SW 1271 (cell line): ENCODE data around the gene TRAM2.

Experiments
- DNase-seq, 2 experiments: peaks; one replicate each; lab custom pipeline; 2025; lab: John Stamatoyannopoulos, UW

TRAM2 gene

DNA sequence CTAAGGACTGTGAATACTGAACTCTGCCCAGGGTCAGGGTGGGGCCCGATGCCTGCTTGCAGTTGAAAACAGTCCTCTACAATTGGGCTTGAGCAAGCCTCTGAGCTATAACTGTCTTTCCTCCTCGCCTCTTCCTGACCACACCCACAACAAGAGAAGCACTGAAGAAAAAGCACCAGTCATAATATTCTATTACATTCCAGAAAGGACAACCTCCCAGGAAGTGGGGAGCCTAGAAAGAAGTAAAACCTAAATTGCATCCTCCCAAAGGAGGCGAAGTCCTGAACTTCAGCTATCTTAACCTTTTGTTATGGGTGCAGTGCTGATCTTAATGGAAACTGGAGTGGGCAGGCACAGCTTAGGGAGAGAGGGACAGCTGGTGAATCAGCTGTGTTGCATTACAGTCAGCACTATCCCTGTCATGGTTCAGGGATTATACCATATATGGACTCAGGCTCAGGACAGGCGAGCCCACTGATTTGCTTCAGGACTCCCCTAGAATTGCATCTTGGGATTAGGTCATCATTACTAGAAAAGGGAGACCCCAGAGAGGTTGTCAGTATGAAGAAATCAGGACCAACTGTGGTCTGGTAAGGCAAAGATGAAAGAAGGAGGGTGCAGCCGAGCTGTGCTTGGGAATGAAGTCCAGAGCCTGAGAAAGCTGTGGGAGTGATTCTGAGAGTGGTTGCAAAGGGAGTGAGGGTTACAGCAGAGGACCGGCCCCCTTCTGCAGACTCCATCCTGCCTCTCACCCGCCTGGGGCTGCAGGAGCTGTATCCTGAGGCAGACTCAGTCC lies 18.3 kb upstream of the TRAM2 start:
- peak in 1 of 2 experiments; percentile 34 for DNase-seq

DNA sequence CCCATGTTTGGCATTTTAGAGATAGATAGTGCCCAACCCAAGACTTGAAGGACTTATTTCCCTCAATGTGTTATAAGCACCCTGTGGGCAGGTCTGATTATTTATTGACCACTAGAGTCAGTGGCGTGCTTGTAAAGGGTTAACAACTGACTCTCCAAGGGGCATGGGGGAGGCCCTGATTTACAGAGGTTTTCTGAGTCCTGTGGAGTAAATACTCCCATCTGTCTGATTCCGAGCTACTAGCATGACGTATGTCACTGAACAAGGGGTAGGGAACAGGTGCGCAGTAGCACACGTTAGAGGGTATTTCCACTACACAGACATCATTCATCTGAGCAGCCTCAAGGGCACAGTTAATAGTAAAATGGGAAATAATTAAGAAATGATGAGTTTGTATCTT lies 17.4 kb upstream of the TRAM2 start:
- DNase-seq: no peak

DNA sequence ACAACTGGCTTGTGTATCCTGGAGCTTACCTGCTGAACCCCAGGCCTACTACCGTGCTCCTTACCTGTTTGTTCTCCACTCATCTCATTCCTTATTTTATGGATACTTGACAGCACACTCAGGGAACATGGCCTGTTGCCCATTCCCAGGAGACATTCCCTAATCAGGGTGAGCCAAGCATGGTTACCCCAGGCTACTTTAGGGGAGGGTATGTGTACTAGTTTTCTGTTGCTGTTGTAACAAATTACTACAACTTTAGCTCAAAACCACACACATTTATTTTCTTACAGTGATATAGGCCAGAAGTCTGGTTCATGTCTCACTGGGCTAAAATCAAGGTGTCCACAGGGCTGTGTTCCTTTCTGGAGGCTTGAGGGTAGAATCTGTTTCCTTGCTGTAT lies 15.0 kb upstream of the TRAM2 start:
- no peak for DNase-seq

DNA sequence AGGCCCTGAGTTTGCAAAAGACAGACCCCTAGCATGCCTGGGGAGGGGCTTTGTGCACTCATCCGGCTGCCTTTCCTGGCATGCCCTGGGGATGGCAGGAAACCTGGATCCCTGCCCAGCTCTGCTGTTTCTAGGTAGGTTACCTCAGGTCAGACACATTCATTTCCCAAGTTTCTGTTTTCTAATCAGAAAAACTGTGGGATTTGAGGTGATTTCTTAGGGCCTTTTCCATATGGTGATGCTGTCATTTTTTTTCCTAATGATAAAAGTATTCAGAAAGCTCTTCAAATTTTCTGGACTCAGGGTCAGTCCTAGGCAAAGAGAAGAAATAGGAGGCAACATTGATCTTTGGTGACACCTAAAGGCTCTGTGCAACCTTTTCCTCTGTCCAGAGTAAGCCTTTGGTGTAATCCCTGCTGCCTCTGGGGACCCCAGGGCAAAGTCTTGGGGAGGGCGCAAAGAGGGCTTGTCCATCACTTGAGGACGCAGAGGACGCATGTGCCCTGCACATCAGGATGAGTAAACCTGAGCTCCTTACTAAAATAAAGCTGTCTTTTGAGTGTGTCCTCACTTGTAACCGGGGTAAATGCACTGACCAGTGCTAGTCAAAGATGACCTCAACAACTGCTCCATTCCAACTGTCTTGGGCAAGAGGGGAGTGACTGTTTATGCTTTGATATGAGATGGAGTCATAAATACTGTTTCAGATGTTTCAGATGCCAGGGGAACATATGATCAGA lies 13.5 kb upstream of the TRAM2 start:
- peak in 1 of 2 experiments; percentile 35 for DNase-seq

DNA sequence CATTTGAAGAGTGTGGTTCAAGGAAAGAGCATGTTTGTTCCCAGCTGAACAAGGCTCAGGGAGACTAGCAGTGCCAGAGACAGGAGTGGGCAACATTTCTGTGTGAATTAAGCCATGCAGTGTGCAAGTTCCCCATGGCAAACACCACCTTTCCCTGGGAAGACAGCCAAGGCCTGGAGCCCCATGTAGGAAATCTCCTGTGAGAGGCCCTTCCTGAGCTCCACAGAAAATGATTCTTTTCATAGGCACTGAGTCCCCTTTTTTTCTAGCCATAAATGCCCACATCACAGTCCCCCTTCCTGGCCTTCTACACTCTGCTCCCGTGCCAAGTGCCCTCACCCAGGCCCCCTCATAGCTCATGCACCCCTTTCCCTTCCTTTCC lies 11.8 kb upstream of the TRAM2 start:
- DNase-seq: no peak

DNA sequence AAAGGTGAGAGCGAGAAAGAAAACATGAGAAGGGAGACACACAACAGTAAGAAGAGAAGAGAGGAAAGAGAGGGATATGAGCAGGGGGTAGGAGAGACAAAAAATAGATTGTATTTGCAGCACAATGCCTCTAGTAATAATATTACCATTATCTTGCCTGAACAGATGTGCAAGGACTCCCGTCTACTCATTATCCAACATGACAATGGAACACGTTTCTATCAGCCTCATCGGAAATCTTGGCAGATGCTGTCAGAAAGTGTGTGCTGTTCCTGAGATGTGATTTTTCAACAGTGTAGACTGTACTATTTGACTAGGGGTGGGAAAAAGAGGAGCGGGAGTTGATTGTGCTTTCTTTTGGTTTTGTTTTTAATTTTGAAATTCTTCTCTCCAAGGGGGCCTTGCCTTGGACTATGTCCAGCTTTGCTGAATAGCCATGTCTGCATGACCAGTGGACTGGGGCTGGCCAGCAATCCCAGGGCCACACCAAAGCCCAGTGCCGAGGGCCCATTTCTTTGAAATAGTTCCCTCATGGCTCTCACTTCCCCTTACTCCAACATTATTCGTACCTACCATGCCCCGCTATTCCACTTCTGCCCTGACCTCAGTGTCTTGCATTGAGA lies 11.3 kb upstream of the TRAM2 start:
- no peak for DNase-seq

DNA sequence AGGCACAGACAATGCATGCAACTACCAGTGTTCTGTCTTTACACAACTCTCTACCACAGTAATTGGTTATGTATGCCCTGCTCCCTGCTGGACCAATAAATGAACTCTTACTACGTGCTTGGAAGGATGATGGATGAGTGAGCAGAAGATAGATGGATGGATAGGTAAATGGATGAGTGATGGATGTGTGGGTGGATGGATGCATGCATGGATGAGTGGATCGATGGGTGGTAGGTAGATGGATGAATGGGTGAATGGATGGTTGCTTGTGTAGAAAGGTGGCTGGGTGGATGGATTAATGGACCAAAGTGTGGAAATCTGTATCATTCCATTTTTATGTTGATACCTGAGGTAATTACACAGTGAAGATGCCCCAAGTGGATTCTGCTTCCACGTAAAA lies 10.1 kb upstream of the TRAM2 start:
- DNase-seq: no peak

DNA sequence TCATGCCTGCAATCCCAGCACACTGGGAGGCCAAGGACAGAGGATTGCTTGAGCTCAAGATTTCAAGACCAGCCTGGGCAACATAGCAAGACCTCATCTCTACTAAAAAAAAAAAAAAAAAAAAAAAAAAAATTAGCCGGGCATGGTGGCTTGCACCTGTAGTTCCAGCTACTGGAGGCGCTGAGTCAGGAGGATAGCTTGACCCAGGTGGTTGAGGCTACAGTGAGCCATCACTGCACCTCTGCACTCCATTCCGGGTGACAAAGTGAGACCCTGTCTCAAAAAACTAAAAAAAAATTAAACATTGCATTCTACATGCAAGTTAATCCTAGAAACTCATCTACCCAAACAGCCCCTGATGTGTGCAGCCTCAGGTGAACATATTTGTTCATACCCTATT lies 7.3 kb upstream of the TRAM2 start:
- no peak for DNase-seq

DNA sequence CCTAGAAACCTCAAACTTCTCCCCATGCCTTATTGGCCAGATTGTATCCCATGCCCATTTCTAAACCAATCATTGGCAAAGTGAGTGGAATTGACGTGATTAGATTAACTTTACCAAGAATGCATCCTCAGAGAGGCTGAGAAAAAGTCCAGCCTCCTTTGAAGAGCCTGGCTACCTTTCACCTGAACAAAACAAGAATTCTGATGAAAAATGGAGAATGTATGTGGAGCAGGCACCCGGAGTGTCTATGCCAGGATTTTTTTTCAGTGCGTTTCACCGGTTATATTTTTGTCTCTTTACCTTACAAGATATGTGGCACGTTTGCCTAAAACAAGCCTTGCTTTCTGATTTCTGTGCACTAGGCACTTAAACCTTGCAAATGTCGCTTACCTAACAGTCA lies 6.1 kb upstream of the TRAM2 start:
- DNase-seq: no peak

DNA sequence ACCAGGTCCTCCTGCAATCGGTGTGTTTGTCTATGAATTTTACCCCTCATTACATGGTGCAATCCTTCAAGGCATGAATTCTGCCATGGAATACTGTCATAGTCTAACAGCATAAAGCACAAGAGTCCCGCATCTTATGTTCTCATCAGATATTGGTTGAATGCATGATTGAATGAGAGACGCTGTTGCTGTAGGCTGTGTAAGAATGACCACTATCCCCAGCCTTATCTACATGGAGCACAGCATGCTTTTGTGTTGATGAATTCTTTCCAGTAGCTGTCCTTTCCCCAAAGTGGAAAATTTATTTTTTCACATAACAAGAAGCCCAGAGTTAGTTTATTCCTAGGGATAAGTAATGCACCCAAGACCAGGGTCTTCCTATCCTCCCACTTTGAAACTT lies 5.6 kb upstream of the TRAM2 start:
- no peak for DNase-seq

DNA sequence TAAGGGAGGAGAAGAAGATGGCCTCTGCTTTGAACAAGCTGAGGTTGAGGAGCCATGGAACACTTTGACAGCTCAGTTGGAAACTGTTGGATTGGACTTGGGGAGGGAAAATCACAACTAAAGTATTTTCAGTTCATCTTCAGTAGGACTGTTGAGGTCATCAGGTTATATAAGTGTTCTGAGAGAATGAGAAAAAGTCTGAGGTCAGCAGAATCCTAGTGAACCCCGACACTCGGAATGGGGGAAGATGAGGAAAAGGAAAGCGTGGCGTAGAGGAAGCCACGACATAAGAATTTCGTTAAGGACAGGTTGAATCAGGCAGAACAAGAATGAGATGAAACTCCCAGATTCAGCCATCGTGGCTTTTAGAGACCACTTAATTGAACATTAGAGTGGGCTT lies 4.0 kb upstream of the TRAM2 start:
- DNase-seq: no peak

DNA sequence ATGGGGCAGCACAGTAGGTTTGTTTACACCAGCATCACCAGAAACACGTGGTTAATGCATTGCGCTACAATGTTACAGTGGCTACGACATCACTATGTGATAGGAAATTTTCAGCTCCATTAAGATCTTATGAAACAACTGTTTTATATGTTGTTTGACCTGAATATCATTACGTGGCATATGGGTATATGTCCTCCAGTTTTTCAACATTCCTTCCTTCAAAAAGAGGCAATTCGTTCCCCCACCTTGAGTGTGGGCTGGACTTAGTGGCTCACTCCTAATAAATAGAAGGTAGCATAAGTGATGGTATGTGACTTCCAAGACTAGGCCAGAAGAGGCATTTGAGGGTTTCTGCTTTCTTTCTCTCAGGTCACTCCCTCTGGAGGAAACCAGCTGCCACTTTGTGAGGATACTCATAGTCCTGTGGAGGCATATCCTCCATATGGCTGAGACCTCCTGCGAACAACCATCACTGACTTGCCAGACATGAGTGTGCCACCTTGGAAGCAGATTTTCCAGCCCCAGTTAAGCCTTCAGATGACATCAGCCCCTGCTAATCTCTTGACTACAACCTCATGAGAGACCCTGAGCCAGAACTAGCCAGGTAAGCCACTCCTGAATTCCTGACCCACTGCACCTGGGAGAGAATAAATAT lies 2.3 kb upstream of the TRAM2 start:
- DNase-seq: peak in 1 of 2 experiments; percentile 16

DNA sequence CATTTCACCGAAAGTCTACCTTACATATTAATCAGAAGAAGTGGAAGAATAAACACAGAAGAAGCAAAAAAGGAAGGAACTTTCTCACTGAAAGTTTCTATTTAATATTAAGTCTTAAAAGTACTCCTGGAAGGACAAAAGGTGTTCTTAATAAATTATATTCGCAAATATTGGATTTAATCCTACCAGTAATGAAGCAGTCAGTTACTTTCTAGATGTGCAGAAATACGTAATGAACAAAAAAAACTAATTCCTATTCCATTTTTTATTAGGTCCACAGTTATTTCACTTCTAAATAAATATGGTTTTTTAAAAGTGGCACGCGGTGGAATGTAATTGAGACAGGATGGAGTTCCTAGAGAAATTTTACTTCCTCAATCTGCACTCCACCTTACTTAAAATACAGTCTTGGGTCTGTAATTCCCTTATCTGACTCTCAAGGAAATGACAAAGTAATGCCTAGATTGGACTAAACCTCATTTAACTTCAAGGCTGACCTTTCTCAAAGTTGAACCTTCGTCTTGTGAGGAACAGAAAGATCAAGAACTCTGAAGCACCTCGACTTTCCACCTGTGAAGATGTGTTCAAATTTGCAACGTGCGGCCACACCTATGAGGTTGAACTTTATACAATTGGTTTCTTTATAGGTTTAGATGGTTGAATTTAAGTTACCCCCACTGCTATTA lies 1.1 kb upstream of the TRAM2 start:
- no peak for DNase-seq

DNA sequence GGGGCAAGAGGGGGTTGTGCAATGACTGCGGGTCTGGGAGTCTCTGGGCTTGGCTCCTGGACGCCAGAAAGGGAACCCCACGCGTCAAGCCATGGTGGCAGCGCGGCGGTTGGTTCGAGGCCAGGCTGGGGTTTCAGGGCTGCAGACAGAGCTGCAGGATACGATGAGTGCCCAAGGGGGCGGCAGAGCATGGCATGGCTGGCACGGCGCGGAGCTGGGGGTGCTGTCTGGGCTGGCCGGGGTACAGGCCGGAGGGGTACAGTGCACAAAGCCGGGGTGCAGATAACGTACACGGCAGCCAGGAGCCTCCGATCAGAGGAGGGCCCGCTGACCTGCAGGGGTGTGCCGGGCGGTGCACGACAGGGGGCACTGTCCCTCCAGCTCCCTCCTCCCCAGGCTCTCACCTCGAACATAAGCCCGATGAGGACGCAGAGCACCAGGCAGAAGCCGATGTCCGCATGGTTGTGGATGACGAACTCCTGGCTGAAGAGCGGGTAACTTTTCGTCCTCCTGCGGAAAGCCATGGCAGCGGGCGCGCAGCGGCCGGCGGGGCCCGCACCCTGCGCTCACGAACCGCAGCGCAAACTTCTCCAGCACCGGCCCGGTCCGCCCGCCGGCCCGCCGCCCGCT lies 353 bp downstream of the TRAM2 start:
- DNase-seq: peak; percentile 65 to 79

DNA sequence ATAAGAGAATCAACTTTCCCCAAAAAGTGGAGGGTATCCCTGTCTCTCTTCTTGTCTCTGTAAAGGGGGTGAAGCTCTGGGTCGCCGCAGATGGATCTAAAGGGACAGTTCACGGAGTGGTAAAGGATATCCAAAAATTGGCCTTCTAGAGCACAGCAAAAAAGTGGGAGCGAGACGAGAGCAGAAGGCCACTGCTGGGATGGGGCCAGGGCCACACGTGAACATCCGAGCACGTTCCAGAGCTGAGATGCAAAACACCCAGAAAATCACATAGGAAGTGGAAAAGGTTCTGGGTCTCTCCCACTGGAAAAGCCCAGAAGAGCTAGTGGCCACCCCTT lies 837 bp downstream of the TRAM2 start:
- no peak for DNase-seq

DNA sequence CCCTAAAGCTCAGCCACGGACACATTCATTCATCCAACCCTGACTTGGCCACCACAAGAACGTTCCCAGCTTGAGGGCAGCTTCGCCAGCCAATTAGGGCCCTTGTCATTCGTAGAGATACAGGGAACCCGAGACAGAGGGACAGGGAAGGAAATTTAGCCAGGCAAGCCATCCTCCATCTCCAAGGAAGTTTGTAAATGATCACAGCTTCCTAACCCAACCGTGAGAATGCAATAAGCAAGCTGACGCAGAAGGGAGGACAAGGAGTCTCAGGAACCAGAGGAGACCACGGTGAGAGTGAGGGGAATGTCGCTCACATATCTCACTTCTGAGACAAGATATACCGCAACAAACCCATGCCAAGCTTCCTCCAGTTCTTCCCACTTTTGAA lies 1.4 kb downstream of the TRAM2 start:
- no peak for DNase-seq

DNA sequence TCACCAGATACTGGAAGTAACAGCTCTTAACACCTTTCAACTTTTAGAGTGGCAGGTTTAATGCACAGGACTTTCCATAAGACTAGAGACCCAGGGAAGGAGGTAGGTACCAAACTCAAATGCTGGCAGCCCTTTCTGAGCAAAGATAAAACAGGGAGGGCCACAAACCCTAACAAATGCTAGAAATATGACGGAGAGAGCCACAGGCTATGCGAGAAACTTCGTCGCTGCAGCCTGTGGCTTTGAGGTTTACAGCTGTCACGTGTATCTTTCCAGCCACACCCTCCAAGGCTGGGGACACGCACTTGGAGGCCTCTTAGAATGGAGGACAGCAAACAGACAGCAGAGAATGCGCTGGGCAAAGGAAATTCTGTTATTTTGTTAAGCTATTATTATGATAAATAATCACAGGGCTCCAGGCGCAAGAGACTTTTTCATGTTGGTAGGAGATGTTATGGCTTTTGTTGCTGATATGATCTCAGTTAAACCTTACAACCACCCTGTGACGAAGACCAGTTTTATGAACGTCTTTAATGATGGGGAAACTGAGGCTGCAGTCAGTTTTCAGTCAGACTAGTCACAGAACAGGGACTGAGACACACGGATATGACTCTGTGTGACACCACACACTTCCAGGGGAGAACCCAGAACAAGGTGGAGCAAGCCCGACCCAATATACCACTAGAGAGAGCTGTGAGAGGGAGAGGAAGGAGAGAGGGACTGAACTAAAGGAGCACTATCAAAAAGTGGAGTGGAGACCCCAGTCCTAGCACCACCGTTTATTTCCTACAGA lies 2.0 kb downstream of the TRAM2 start:
- DNase-seq: no peak

DNA sequence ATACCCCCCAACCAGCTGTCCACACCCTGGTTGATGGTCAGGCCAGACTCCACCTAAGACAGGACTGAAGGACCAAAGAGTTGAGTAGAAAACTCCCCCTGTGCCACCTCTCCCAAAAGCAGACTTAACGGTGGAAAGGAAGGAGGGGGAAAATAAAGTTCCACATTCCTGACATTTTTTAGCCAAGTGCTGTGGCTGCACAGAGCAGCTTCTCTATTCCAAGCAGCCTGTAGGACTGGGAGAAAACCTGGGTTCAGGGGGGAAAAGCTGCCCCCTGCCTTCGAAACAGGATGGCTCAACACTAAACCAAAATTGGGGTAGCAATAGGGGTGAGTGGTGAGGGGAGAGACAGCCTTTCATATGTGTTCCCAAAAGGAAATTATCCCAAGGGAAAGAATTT lies 3.6 kb downstream of the TRAM2 start:
- peak in 1 of 2 experiments; percentile 19 for DNase-seq

DNA sequence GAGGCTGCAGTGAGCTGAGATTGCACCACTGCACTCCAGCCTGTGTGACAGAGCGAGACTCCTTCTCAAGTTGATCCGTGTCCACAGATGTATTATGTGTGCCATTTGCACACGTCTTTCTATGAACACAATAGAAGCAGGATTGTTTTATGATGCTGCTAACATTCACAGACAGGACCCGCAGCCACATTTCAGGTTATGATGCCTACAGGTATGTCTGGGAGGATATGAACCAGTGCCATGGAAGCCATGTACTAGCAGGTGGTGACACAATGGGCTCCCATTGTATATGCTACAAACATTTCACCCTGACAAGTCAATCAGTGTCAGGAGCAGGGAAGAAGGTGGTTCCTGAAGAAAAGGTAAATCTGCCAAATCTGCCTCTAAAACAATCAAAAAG lies 4.3 kb downstream of the TRAM2 start:
- DNase-seq: no peak

DNA sequence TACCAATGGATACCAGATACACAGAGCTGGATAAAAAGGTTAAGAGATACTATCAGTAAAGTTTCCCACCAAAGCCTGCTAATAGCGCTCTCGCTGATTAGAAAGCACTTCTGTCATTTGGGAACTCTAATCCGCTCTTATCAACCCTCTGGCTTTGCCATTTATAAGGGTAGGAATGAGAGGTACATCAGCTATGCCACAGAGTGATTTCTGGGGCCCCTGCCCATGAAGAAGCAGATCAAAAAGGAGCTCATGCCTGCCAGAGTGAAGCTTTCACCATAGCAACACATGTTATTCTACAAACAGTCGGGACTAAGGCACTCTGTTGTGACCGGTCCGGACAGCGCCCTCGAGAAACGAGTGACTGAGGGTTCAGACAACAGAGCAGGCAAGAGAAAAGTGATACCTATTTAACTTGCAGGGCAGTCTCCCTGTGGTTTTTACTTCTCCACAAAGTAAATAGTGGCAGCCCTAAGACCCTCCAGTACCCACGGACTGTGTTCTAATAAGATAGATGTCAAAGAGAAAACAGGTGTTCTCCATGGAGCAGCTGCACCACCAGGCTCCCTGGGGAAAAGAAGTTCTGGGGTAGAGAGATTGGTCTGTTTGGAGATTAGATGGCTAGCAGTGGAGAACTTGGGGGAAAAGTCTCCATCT lies 5.6 kb downstream of the TRAM2 start:
- no peak for DNase-seq
